ENCODE measurements around the gene MDM4. TPM values are rescaled to one million over a fixed set of nuclear protein-coding genes. Genes with fewer than 3 reads are reported as not detected.

The MDM4 gene
- total RNA-seq, 1 donor from 2014 or later, result 39.1 TPM

DNA sequence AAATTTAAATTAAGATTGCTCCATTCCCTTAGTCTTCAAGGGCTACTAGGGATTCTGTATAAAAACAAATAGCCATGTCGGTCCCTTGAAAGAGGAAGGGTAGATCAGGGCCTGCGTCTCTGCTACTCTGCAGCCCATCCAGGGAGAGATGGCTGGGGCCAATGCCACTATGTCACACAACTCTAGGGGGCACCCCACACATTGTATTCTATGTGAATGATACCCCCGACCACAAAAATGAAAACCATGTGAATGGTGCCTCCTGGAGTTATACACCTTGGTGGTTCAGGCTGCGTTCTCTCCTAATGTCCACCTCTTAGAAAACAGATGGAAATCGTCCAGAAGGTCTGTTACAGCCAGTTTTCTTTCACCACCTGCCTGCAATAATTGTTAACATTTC is 39.6 kb upstream of the MDM4 start:
- Mint-ChIP-seq H3K36me3 (ENCODE audit: low read depth) (no peaks in the 10 kb centered on the region), H3K27me3 (ENCODE audit: low read depth) (no peaks in the 10 kb centered on the region), H3K4me1 (ENCODE audit: low read depth) (peaks cover 76% of the 10 kb centered on the region), H3K9me3 (ENCODE audit: low read depth) (no peaks in the 10 kb centered on the region), H3K4me3 (ENCODE audit: unreplicated experiment) (no peak overlapping the region), H3K27ac (ENCODE audit: unreplicated experiment) (peak overlapping the region; percentile 58)
- no peak for TF ChIP-seq CTCF (IDR thresholded peaks at IDR 0.05)
- no peak for DNase-seq (ENCODE audit: low spot score)

GRCh38 chr1:204477036-204477740 is 39.0 kb upstream of the MDM4 start:
- no peak for DNase-seq (ENCODE audit: low spot score)
- Mint-ChIP-seq H3K9me3 (ENCODE audit: low read depth) (no peaks in the 10 kb centered on the region), H3K4me1 (ENCODE audit: low read depth) (peaks cover 78% of the 10 kb centered on the region), H3K4me3 (ENCODE audit: unreplicated experiment) (no peak overlapping the region), H3K36me3 (ENCODE audit: low read depth) (no peaks in the 10 kb centered on the region), H3K27me3 (ENCODE audit: low read depth) (no peaks in the 10 kb centered on the region), H3K27ac (ENCODE audit: unreplicated experiment) (peak overlapping the region; percentile 58)
- TF ChIP-seq CTCF (IDR thresholded peaks at IDR 0.05), result no peak

- peak; percentile 17 for TF ChIP-seq CTCF (IDR thresholded peaks at IDR 0.05)
- Mint-ChIP-seq H3K27me3 (ENCODE audit: low read depth) (no peaks in the 10 kb centered on the region), H3K4me3 (ENCODE audit: unreplicated experiment) (no peak overlapping the region), H3K4me1 (ENCODE audit: low read depth) (peaks cover 72% of the 10 kb centered on the region), H3K9me3 (ENCODE audit: low read depth) (no peaks in the 10 kb centered on the region), H3K27ac (ENCODE audit: unreplicated experiment) (no peak overlapping the region), H3K36me3 (ENCODE audit: low read depth) (peaks cover 1% of the 10 kb centered on the region)
- no peak for DNase-seq (ENCODE audit: low spot score)
Observed at GRCh38 chr1:204478172-204478899, 37.9 kb upstream of the MDM4 start.

DNA sequence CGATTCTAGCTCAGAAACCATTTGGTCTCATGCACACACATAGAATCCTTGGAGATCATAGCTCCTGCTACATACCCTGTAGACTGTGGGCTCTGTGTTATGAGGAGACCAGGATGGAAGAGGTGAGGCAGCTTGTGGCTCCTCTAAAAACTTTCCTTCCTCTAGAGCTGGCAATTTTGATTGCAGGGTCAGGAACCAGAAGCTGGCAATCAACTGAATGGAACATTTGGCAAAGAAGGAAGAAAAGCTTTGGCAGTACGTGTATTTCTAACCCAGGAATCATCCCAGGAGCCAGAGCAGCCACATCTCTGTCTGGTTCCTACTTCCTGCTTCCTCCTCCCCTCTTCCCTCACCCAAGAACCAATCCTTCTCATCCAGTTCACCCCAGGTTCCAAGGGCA is 37.3 kb upstream of the MDM4 start:
- no peak overlapping the region for H3K27ac Mint-ChIP-seq (ENCODE audit: unreplicated experiment)
- no peaks in the 10 kb centered on the region for H3K9me3 Mint-ChIP-seq (ENCODE audit: low read depth)
- peaks cover 3% of the 10 kb centered on the region for H3K36me3 Mint-ChIP-seq (ENCODE audit: low read depth)
- TF ChIP-seq CTCF (IDR thresholded peaks at IDR 0.05), result no peak
- no peak overlapping the region for H3K4me3 Mint-ChIP-seq (ENCODE audit: unreplicated experiment)
- H3K4me1 Mint-ChIP-seq (ENCODE audit: low read depth), result peaks cover 67% of the 10 kb centered on the region
- no peaks in the 10 kb centered on the region for H3K27me3 Mint-ChIP-seq (ENCODE audit: low read depth)
- no peak for DNase-seq (ENCODE audit: low spot score)

DNA sequence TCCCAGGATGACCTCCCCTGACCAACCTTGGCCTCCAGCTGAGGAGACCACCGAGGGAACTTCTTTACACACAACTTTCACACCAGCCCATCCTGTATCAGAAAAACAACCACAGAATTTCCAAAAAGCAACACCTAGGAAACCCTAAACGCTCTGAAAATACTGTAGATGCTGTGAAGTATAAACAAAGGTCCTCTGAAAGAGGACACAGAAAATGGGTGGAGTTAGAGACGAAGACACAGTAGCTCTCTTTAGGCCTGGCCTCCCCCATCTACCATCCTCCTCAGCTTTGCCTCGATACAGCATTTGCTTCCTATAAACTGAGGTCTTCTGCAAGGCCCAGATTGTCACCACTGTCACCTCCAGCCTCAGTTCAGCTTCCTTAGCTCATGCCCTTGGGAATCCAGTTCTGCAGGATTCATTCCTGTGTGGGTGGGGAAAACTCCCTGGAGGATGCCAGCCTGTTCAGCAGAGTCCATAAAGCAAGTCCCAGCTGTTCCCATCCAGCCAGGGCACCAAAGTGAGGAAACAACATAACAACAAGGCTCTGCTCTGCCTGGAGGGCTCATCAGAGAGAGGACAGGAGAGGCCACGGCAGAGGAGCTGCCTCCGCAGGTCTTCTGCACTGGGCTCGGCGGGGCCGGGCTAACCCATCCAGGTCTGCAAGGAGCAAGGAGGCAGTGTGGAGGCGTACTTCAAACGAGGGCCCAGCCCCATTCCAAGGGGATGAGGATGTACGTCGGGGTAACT is 36.6 kb upstream of the MDM4 start:
- H3K27ac Mint-ChIP-seq (ENCODE audit: unreplicated experiment), result no peak overlapping the region
- H3K9me3 Mint-ChIP-seq (ENCODE audit: low read depth), result no peaks in the 10 kb centered on the region
- no peaks in the 10 kb centered on the region for H3K27me3 Mint-ChIP-seq (ENCODE audit: low read depth)
- DNase-seq (ENCODE audit: low spot score), result no peak
- TF ChIP-seq CTCF (IDR thresholded peaks at IDR 0.05), result no peak
- H3K4me1 Mint-ChIP-seq (ENCODE audit: low read depth), result peaks cover 62% of the 10 kb centered on the region
- no peak overlapping the region for H3K4me3 Mint-ChIP-seq (ENCODE audit: unreplicated experiment)
- H3K36me3 Mint-ChIP-seq (ENCODE audit: low read depth), result peaks cover 3% of the 10 kb centered on the region
